Sciatic nerve (tissue), 2 donors: Measurements from ENCODE around the gene SYT3. TPM values are rescaled to one million over a fixed set of nuclear protein-coding genes. Genes with fewer than 3 reads are reported as not detected.
"Not testable (repeated sequence)": the region's sequence is repeated elsewhere in the genome, so short reads cannot be mapped to it uniquely, and the experiment has no call there.

Experiments used
- ATAC-seq: fragments of 200-7000 bp; cut with Tn5 transposase; one replicate; pipeline ENCODE4 v1.9.1; 2020; ENCODE audit warnings: mild to moderate bottlenecking, moderate library complexity
- DNase-seq: peaks from one replicate; pipeline ENCODE4 v3.0.0-alpha.2; 2020; ENCODE audit warnings: low spot score
- intact Hi-C: fragments of 100-400 bp; cut with DNase I; formaldehyde crosslinking; loops from one replicate; pipeline ENCODE4 v1.14.2; 2022
- total RNA-seq: library from RNA; stranded (reverse); fragmentation: NEBNext Ultra II Directional; extraction: Animal tissue kit (Norgen Biotek cat#: 25700); gene quantifications from one replicate; pipeline ENCODE4 v1.2.1, GENCODE V29; 2021
- donor health status: DM: no; HTN: no; CAD: no.
- donor health status: DM: no; HTN: no; CAD: no.

Gene SYT3
- total RNA-seq, 1 donor from 2014 or later: not detected

DNA sequence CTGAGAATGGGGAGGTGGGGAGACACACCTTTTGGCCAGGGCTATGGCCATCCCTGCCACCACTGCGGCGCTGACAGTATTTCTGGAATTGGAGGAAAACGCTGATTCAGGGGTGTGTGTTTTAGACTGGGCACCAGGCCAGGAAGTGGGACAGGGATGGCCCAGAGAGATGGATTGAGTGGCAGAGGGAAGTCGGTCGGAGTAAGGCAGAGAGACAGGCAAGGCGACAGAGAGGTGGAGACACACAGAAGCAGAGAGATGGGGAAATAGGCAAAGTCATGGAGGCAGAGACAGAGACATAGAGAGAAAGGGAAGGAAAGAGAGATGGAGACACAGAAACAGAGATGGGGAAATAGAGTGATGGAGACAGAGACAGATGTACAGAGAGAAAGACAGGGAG lies 5.4 kb upstream of the SYT3 start:
- DNase-seq (no peak), ATAC-seq (no peak)
- intact Hi-C loops: no loop called here

DNA sequence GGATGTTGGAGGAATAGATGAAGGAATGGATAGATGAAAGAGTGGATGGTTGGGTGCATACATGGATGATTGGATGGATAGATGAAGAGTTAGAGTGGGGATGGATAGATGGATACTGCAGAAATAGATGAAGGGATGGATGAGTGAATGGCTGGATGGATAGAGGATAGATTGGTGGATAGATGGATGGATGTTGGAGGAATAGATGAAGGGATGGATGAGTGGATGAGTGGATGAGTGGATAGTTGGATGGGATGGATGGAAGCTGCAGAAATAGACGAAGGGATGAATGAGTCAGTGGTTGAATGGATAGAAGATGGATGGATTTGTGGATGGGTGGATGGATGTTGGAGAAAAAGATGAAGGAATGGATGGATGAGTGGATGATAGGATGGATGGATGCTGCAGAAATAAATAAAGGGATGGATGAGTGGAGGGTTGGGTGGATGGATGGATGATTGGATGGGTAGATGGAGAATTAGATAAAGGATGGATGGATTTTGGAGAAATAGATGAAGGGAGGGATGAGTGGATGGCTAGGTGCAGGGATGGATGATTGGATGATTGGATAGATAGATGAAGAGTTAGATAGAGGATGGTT lies 4.7 kb upstream of the SYT3 start:
- no peak for ATAC-seq
- DNase-seq: no peak
- intact Hi-C loops: no loop called here

DNA sequence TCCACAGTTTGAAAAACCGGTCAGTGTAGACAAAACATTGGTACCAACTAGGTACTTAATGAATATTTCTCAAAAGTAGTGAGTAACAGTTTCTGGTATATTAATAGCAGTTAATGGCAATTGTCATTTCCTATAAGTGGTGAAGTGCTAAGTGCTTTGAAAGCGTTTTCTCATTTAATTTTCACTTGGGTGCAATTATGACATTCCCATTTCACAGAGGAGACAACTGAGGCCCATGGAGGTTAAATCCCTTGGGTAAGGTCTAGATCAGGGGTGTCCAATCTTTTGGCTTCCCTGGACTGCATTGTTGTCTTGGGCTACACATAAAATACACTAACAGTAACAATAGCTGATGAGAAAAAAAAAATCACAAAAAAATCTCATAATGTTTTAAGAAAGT lies 687 bp upstream of the SYT3 start:
- DNase-seq: no peak
- intact Hi-C loops: no loop called here
- ATAC-seq: no peak

DNA sequence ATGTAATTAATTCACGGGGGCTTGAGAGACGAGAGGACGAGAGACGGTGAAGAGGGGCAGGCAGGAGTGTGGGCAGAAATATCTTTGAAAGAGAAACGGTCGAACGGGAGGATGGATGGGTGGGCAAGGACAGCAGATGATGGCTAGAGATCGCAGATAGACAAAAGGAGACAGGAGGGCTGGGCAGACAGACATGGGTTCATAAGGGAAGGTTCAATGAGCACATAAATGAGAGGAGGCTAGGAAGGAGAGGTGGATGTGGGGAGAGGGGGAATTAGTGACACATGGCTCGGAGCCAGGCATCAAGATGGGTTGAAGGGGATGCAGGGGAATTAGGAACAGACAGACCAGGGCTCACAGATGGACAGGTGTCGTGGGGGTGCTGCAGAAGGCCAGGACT lies 1.1 kb downstream of the SYT3 start:
- DNase-seq: no peak
- ATAC-seq: no peak
- intact Hi-C loops: no loop called here

DNA sequence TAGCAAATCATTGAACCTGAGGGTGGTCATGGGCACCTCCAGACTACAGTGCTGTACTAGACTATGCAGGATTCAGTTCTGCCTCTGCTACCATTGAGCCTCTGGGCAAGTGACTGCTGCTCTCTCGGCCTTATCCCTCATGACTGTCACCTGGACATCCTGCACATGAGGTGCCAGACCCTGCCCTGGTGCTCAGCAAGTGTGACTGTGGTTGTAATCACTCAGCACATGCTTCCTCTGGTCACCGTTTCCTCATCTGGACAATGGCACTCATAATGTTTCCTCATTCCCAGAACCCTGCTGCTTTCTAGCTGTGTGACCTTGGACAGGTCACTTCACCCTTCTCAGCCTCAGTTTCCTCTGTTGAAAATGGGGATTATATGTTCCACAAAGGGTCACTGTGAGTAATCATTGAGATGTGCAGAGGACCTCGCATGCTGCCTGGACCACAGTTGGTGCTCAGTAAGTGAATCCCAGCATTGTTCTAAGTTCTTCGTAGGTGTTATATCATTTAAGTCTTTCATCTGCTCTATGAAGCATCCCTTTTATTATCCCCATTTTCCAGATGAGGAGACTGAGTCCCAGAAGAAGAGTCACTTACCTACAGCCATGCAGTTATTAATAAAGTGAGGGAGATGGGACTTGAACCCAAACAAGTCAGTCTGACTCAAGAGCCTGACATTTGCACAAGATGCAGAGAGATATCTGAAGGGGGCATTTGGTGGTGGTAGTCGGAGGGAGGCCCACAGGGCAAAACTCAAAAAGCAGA lies 3.2 kb downstream of the SYT3 start:
- DNase-seq (no peak), ATAC-seq (no peak)
- intact Hi-C loops: no loop called here

DNA sequence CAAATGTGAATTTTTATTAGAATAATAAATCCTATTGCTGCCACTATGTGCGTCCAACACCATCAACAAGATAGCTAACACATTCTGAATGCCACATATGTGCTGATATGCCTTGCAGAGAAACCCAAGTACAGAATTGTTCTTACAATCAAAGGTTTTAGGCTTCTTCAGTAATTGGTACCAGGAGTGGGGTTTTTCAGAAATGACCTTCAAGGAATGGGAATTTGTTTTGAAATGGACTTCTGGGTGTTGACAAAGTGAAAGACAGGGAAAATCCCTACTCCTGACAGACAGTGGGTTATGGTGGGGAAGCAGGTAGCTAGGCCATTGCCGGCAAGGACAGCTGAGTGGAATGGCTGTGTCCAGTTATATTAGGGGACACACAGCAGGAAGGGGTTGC lies 5.7 kb downstream of the SYT3 start:
- intact Hi-C loops: no loop called here
- DNase-seq: no peak
- no peak for ATAC-seq

DNA sequence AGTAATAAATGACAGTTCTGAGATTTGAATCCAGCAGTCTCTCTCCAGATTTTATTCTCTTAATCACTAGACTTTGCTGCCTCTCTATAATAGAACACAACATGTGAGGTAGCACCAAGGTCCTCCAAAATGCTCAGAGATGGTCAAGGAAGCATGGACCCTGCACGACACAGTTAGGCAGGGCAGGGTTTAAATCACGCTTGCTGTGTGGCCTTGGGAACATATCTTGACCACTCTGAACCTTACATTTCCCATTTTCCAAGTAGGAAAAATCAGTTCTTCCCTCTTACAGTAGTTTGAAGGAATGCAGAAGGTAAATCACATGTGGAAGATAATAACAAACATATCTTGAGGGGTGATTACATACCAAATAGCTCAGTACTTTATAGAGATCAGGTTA lies 6.3 kb downstream of the SYT3 start:
- no peak for ATAC-seq
- intact Hi-C loops: no loop called here
- no peak for DNase-seq

DNA sequence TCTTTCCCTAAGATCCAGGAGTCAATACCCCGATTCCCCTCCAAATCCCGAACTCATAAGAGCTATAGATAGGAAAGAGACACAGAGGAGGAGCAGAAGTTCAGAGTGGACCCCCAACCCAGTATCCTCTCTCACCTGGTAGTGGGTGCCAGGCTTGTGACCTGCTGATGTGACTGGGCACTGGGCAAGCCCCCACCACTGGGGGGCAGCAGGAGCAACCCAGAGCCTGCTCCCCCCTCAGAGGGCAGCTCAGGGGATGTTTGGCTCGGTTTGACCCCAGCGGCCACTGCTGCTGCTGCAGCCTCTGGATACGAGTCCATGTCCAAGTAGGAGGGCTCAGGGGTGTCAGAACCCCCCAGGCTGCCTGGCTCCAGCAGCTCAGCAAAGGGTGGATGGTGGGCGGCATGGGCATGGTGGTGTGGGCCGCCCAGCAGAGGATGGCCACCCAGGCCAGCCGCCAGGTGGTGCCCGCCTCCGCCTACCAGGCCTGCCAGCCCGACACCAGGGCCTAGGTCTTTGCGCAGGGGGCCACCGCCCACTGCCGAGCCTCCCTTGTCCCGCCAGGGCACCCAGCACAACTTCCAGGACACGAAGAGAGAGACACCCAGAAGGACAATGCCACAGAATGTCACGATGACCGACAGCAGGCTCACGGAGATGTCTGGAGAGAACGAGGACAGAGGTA lies 7.4 kb downstream of the SYT3 start:
- DNase-seq (no peak), ATAC-seq (no peak)
- intact Hi-C loops: no loop called here

DNA sequence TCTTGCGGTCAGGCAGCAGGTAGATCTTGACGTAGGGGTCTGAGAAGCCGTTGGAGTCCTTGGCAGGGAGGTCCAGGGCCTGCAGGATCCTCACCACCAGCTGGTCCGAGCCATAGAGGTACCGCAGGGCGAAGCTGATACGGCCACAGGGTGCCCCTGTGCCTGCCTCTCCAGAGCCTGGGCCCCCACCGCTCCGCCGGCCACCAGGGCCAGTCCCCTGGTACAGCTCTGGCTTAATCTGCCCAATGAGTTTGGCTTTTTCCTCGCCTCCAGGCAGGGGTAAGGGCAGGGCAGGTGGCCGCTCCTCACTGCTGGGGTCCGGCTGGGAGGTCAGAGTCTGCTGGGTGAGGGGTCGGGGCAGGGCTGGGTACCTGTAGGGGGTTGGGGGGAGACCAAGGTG lies 9.9 kb downstream of the SYT3 start:
- intact Hi-C loops: no loop called here
- ATAC-seq (no peak), DNase-seq (no peak)

DNA sequence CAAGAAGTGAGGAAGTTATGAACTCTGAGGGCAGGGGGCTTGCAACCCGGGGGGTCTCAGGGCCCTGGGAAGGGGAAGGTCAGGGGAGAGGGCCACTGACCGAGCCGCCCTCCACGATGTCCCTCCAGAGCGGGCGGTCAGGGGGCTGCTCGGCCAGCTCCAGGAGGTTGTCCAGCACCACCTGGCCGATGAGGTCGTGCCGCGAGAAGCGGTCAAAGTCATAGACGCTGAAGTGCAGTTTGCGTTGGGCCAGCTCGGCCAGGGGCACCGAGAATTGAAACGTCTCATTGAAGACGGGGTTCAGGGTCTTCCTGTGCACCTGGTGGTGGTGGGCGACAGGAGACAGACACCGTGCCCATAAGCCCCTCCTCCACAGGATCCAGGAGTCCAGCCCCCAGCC lies 10.5 kb downstream of the SYT3 start:
- intact Hi-C loops: no loop called here
- ATAC-seq (no peak), DNase-seq (no peak)

DNA sequence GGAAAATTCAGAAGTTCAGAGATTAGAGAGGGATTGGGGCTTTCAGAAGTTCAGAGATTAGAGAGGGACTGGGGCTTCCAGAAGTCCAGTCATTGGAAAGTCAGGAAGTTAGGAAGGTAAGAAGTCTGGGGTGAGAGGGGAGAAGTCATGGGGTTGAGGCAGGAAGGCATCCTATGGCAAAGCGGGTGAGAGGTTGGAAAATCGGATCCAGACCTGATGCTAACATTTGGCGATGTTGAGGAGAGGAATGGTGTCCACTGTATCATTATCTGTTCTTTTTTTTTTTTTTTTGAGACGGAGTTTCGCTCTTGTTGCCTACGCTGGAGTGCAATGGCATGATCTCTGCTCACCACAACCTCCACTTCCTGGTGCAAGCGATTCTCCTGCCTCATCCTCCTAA lies 11.1 kb downstream of the SYT3 start:
- intact Hi-C loops: no loop called here

DNA sequence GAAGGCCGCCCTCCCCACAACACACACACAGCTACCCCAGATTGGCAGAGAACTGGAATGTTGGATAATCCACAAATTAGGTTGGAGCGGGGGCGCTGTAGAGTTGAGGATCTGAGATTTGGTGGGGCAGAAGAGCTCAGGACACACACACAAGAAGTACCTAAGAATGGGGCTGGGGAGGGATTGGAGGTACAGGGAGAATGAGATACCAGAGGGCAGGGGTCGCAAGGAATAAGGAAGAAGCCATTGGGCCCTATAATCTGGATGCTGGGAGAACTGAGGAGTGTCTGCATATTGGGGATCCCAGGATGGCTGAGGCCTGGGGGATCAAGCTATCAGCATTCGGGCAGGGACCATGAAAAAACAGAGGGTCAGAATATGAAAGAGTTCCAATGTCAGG lies 11.5 kb downstream of the SYT3 start:
- ATAC-seq: no peak
- DNase-seq: no peak
- intact Hi-C loops: no loop called here

More for the DNA sequence above, 11.1 kb downstream of the SYT3 start:
- DNase-seq (no peak), ATAC-seq (no peak)

DNA sequence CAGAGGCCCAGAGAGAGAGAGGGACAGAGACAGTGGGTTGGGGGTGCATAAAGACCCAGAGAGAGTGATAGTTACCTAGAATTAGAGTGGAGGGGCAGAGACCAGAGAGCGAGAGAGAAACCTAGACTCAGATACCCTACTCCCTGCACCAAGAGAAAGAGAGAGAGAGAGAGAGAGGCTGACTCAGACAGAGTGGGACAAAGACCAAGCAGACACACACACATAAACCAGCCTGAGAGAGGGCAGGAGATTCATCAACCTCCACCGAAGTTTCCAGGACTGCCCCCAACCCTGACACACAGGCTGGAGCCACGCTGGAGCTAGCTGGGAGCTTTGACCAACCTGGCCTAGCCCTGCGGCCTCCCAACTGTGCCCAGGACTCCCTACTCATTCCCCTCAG lies 12.9 kb downstream of the SYT3 start:
- DNase-seq (no peak), ATAC-seq (no peak)
- intact Hi-C loops: no loop called here

DNA sequence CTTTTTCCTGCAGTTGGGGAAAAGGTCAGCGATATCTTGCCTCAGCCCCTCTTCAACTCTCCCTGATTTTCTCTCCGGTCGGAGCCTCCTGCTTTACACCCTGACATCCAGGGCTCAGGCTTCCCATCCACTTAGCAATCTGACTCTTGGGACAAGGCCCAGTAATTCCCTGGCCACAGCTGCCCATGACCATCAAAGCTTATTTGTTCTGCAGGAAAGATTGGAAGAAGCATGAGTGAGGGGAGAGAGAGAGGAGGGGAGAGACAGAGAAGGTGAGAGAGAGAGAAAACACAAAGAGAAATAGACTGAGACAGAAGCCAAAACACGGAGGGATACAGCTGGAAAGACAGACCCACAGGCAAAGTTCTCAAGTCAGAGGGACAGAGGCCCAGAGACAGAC lies 13.7 kb downstream of the SYT3 start:
- no peak for ATAC-seq
- DNase-seq: no peak
- intact Hi-C loops: no loop called here

DNA sequence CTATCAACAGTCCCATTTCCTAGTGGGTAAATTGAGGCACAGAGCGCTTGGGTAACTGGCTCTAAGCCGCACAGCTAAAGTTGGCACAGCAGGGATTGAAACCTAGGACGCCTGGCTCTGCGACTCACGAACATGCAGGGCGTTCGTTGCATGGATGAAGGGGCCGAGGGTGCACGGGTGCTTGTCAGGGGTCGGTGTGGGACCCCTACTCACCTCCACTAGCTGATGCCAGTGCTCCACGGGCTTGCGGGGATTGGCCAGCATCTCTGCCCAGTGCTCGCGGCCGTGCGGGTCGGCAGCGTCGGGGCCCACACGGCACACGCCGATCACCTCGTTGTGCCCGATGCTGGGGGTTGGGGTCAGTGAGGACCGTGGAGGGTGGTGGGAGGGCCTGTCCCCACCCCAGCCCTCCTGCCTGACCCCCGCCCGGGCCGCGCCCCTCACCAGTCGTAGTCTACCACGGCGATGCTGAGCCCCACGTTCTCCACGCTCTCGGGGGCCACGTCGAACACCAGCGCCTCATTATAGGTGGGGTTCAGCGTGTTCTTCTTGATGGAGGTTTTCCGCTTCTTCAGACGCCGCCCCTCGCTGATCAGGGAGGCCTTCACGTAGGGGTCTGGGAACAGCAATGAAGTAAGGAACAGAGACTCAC lies 14.6 kb downstream of the SYT3 start:
- DNase-seq (no peak), ATAC-seq (no peak)
- intact Hi-C loops: no loop called here

DNA sequence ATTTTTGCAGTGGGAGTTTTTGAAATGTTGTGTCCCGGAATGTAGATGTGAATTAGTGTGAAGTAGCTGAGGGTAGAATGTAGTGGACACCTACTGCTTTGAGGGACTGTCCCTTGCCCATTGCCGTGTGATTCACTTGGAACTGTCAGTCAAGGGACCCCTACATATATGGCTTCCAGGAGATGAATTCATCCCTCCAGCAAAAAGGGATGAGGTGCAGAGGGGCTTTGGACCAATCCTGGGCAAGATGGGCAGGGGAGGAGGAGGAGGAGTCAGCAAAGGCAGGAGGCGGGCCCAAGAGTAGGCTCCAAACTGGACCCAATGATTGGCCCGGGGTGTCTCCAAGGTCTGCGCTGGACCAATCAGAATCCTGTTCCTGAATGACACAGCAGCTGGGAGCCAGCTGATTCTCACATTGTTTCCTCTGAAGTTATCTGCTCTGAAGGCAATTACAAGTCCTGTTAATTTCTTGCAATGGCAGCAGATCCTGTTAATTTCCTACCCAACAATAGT lies 19.2 kb downstream of the SYT3 start:
- DNase-seq, intact Hi-C loops, ATAC-seq: not testable (repeated sequence)

DNA sequence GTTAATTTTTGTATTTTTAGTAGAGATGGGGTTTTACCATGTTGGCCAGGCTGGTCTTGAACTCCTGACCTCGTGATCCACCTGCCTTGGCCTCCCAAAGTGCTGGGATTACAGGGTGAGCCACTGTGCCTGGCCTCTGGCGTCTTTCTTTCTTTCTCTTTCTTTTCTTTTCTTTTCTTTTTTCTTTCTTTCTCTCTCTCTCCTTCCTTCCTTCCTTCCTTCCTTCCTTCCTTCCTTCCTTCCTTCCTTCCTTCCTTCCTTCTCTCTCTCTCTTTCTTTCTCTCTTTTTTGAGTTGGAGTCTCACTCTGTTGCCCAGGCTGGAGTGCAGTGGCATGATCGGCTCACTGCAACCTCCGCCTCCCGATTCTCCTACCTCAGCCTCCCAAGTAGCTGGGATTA lies 20.5 kb downstream of the SYT3 start:
- ATAC-seq, intact Hi-C loops, DNase-seq: not testable (repeated sequence)

DNA sequence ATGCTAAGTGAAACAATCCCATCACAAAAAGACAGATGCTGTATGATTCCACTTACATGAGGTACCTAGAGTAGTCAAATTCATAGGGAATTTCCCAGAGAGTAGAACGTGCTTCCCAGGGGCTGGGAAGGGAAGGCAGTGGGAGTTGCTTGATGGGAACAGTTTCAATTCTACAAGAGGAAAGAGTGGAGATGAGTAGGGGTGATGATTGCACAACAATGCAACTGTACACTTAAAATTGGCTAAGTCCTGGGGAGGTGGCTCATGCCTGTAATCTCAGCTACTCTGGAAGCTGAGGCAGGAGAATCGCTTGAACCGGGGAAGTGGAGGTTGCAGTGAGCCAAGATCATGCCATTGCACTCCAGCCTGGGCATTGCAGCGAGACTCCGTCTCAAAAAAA lies 21.3 kb downstream of the SYT3 start:
- intact Hi-C loops, ATAC-seq, DNase-seq: not testable (repeated sequence)

DNA sequence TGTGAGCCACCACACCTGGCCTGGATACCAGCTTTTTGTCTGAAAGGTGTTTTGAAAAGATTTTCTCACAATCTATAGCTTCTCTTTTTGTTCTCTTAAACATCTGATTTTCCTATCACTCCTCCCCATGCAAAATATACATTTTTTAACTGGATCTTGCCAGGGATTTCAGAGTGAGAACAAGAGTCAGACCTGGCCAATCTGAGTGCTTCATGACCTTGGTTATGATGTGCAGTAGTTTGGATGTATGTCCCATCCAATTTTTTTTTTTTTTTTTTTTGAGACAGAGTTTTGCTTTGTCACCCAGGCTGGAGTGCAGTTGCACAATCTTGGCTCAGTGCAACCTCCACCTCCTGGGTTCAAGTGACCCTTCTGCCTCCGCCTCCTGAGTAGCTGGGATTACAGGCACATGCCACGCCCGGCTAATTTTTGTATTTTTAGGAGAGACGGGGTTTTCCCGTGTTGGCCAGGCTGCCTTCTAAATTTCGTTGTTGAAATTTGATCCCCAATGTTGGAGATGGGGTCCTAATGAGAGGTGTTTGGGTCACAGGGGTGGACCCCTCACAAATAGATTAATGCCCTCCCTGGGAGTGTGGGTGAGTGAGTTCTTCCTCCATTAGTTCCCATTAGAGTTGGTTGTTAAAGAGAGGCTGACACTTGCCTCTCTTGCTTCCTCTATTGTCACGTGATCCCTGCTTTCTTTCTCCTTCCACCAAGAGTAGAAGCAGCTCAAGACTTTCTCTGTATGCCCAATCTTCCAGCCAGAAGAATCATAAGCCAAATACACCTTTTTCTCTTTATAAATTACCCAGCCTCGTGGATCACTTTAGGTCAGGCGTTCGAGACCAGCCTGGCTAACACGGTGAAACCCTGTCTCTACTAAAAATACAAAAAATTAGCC lies 26.9 kb downstream of the SYT3 start:
- ATAC-seq, intact Hi-C loops, DNase-seq: not testable (repeated sequence)
